HEK293 (cell line): Measurements from ENCODE around the gene OLIG2.

Experiments
- GLI4 ChIP-seq: fragments of 450-650 bp; formaldehyde crosslinking; IDR thresholded peaks from 2 replicates; pipeline ENCODE4 v1.5.1; 2016; ENCODE audit warnings: missing biosample characterization, missing genetic modification characterization
- GLIS2 ChIP-seq: fragments of 450-650 bp; formaldehyde crosslinking; IDR thresholded peaks from 2 replicates; pipeline ENCODE4 v1.5.1; 2016; ENCODE audit warnings: missing biosample characterization, missing genetic modification characterization
- HOXA7 ChIP-seq: sonication (generic); formaldehyde crosslinking; IDR thresholded peaks from 2 replicates; pipeline ENCODE4 v1.8.1; 2022; ENCODE audit warnings: missing genetic modification reagents, borderline replicate concordance
- KLF1 ChIP-seq: fragments of 450-650 bp; formaldehyde crosslinking; IDR thresholded peaks from 2 replicates; pipeline ENCODE4 v1.5.1; 2016; ENCODE audit warnings: missing biosample characterization, missing genetic modification characterization
- MYNN ChIP-seq: fragments of 450-650 bp; formaldehyde crosslinking; IDR thresholded peaks from 2 replicates; pipeline ENCODE4 v1.5.1; 2016; ENCODE audit warnings: missing biosample characterization, missing genetic modification characterization, borderline replicate concordance
- OSR2 ChIP-seq: fragments of 450-650 bp; formaldehyde crosslinking; IDR thresholded peaks from 2 replicates; pipeline ENCODE4 v1.5.1; 2016; ENCODE audit warnings: missing biosample characterization, missing genetic modification characterization
- SCRT2 ChIP-seq: fragments of 450-650 bp; formaldehyde crosslinking; IDR thresholded peaks from 2 replicates; pipeline ENCODE4 v1.5.1; 2016; ENCODE audit warnings: missing biosample characterization, missing genetic modification characterization
- SP7 ChIP-seq: fragments of 450-650 bp; formaldehyde crosslinking; IDR thresholded peaks from 2 replicates; pipeline ENCODE4 v1.5.1; 2016; ENCODE audit warnings: missing biosample characterization, missing genetic modification characterization
- ZBTB21 ChIP-seq: fragments of 450-650 bp; formaldehyde crosslinking; IDR thresholded peaks from 2 replicates; pipeline ENCODE4 v1.5.1; 2017; ENCODE audit warnings: missing biosample characterization, missing genetic modification characterization
- ZBTB8A ChIP-seq: fragments of 450-650 bp; formaldehyde crosslinking; IDR thresholded peaks from 2 replicates; pipeline ENCODE4 v1.5.1; 2016; ENCODE audit warnings: missing biosample characterization, missing genetic modification characterization
- ZEB2 ChIP-seq: fragments of 450-650 bp; formaldehyde crosslinking; IDR thresholded peaks from 2 replicates; pipeline ENCODE4 v1.5.1; 2016; ENCODE audit warnings: missing biosample characterization, missing genetic modification characterization
- ZFP69B ChIP-seq: fragments of 450-650 bp; formaldehyde crosslinking; IDR thresholded peaks from 2 replicates; pipeline ENCODE4 v1.5.1; 2016; ENCODE audit warnings: missing biosample characterization, missing genetic modification characterization
- ZNF121 ChIP-seq: fragments of 450-650 bp; formaldehyde crosslinking; IDR thresholded peaks from 2 replicates; pipeline ENCODE4 v1.5.1; 2016; ENCODE audit warnings: missing biosample characterization, missing genetic modification characterization
- ZNF169 ChIP-seq: fragments of 450-650 bp; formaldehyde crosslinking; IDR thresholded peaks from 2 replicates; pipeline ENCODE4 v1.5.1; 2016; ENCODE audit warnings: missing biosample characterization, missing genetic modification characterization
- ZNF175 ChIP-seq: fragments of 450-650 bp; formaldehyde crosslinking; IDR thresholded peaks from 2 replicates; pipeline ENCODE4 v1.5.1; 2016; ENCODE audit warnings: missing biosample characterization, missing genetic modification characterization
- ZNF23 ChIP-seq: fragments of 450-650 bp; formaldehyde crosslinking; IDR thresholded peaks from 2 replicates; pipeline ENCODE4 v1.5.1; 2016; ENCODE audit warnings: missing biosample characterization, missing genetic modification characterization, borderline replicate concordance
- ZNF248 ChIP-seq: fragments of 450-650 bp; formaldehyde crosslinking; IDR thresholded peaks from 2 replicates; pipeline ENCODE4 v1.5.1; 2017; ENCODE audit warnings: missing biosample characterization, missing genetic modification characterization
- ZNF311 ChIP-seq: fragments of 450-650 bp; formaldehyde crosslinking; IDR thresholded peaks from 2 replicates; pipeline ENCODE4 v1.5.1; 2017; ENCODE audit warnings: missing biosample characterization, missing genetic modification characterization, borderline replicate concordance
- ZNF394 ChIP-seq: fragments of 450-650 bp; formaldehyde crosslinking; IDR thresholded peaks from 2 replicates; pipeline ENCODE4 v1.5.1; 2016; ENCODE audit warnings: missing biosample characterization, missing genetic modification characterization, mild to moderate bottlenecking, moderate library complexity, borderline replicate concordance
- ZNF416 ChIP-seq: fragments of 450-650 bp; formaldehyde crosslinking; IDR thresholded peaks from 2 replicates; pipeline ENCODE4 v1.5.1; 2016; ENCODE audit warnings: missing biosample characterization, missing genetic modification characterization
- ZNF433 ChIP-seq: fragments of 450-650 bp; formaldehyde crosslinking; IDR thresholded peaks from 2 replicates; pipeline ENCODE4 v1.5.1; 2016; ENCODE audit warnings: missing biosample characterization, missing genetic modification characterization, low read depth
- ZNF560 ChIP-seq: fragments of 450-650 bp; formaldehyde crosslinking; IDR thresholded peaks from 2 replicates; pipeline ENCODE4 v1.5.1; 2017; ENCODE audit warnings: missing biosample characterization, missing genetic modification characterization, borderline replicate concordance
- ZNF596 ChIP-seq: fragments of 450-650 bp; IDR thresholded peaks from 2 replicates; pipeline ENCODE4 v1.5.0; 2018; ENCODE audit warnings: missing biosample characterization, mild to moderate bottlenecking, missing genetic modification characterization, moderate library complexity
- ZNF777 ChIP-seq: fragments of 450-650 bp; formaldehyde crosslinking; IDR thresholded peaks from 2 replicates; pipeline ENCODE4 v1.5.1; 2017; ENCODE audit warnings: missing biosample characterization, missing genetic modification characterization, borderline replicate concordance
- ZNF843 ChIP-seq: fragments of 450-650 bp; formaldehyde crosslinking; IDR thresholded peaks from 2 replicates; pipeline ENCODE4 v1.5.1; 2016; ENCODE audit warnings: missing biosample characterization, missing genetic modification characterization
- ZXDB ChIP-seq: fragments of 450-650 bp; formaldehyde crosslinking; IDR thresholded peaks from 2 replicates; pipeline ENCODE4 v1.5.1; 2016; ENCODE audit warnings: missing biosample characterization, missing genetic modification characterization
- TF ChIP-seq, protein P1 (sequence below): fragments of 450-650 bp; formaldehyde crosslinking; IDR thresholded peaks from 2 replicates; pipeline ENCODE4 v1.5.1; 2017; ENCODE audit warnings: missing biosample characterization, missing genetic modification characterization
- TF ChIP-seq, protein P2 (sequence below): fragments of 450-650 bp; formaldehyde crosslinking; IDR thresholded peaks from 2 replicates; pipeline ENCODE4 v1.5.1; 2017; ENCODE audit warnings: missing biosample characterization, missing genetic modification characterization
- TF ChIP-seq, protein P3 (sequence below): fragments of 450-650 bp; formaldehyde crosslinking; IDR thresholded peaks from 2 replicates; pipeline ENCODE4 v1.5.1; 2016; ENCODE audit warnings: missing biosample characterization, missing genetic modification characterization, low read depth
- TF ChIP-seq, protein P4 (sequence below): fragments of 450-650 bp; formaldehyde crosslinking; IDR thresholded peaks from 2 replicates; pipeline ENCODE4 v1.5.1; 2016; ENCODE audit warnings: missing biosample characterization, missing genetic modification characterization
- TF ChIP-seq, protein P5 (sequence below): fragments of 450-650 bp; formaldehyde crosslinking; optimal IDR thresholded peaks from 2 replicates; pipeline ENCODE3; 2016; ENCODE audit warnings: missing biosample characterization, mild to moderate bottlenecking, missing genetic modification characterization

OLIG2 gene

DNA sequence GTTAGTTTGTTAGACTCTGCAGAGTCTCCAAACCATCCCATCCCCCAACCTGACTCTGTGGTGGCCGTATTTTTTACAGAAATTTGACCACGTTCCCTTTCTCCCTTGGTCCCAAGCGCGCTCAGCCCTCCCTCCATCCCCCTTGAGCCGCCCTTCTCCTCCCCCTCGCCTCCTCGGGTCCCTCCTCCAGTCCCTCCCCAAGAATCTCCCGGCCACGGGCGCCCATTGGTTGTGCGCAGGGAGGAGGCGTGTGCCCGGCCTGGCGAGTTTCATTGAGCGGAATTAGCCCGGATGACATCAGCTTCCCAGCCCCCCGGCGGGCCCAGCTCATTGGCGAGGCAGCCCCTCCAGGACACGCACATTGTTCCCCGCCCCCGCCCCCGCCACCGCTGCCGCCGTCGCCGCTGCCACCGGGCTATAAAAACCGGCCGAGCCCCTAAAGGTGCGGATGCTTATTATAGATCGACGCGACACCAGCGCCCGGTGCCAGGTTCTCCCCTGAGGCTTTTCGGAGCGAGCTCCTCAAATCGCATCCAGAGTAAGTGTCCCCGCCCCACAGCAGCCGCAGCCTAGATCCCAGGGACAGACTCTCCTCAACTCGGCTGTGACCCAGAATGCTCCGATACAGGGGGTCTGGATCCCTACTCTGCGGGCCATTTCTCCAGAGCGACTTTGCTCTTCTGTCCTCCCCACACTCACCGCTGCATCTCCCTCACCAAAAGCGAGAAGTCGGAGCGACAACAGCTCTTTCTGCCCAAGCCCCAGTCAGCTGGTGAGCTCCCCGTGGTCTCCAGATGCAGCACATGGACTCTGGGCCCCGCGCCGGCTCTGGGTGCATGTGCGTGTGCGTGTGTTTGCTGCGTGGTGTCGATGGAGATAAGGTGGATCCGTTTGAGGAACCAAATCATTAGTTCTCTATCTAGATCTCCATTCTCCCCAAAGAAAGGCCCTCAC, at the start of gene OLIG2 (continued):
- TF ChIP-seq, protein P1, sequence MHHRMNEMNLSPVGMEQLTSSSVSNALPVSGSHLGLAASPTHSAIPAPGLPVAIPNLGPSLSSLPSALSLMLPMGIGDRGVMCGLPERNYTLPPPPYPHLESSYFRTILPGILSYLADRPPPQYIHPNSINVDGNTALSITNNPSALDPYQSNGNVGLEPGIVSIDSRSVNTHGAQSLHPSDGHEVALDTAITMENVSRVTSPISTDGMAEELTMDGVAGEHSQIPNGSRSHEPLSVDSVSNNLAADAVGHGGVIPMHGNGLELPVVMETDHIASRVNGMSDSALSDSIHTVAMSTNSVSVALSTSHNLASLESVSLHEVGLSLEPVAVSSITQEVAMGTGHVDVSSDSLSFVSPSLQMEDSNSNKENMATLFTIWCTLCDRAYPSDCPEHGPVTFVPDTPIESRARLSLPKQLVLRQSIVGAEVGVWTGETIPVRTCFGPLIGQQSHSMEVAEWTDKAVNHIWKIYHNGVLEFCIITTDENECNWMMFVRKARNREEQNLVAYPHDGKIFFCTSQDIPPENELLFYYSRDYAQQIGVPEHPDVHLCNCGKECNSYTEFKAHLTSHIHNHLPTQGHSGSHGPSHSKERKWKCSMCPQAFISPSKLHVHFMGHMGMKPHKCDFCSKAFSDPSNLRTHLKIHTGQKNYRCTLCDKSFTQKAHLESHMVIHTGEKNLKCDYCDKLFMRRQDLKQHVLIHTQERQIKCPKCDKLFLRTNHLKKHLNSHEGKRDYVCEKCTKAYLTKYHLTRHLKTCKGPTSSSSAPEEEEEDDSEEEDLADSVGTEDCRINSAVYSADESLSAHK: no peak
- no peak for TF ChIP-seq ZNF777 (tag by site-specific recombination)
- no peak for TF ChIP-seq HOXA7 (CRISPR knock-in tag)
- no peak for TF ChIP-seq ZNF169 (tag by site-specific recombination)
- no peak for TF ChIP-seq ZNF416 (tag by site-specific recombination)
- TF ChIP-seq ZBTB8A (tag by site-specific recombination): peak; percentile 94
- peak; percentile 71 for TF ChIP-seq SP7 (tag by site-specific recombination)
- TF ChIP-seq, protein P2, sequence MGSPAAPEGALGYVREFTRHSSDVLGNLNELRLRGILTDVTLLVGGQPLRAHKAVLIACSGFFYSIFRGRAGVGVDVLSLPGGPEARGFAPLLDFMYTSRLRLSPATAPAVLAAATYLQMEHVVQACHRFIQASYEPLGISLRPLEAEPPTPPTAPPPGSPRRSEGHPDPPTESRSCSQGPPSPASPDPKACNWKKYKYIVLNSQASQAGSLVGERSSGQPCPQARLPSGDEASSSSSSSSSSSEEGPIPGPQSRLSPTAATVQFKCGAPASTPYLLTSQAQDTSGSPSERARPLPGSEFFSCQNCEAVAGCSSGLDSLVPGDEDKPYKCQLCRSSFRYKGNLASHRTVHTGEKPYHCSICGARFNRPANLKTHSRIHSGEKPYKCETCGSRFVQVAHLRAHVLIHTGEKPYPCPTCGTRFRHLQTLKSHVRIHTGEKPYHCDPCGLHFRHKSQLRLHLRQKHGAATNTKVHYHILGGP (tag by site-specific recombination): no peak
- TF ChIP-seq ZNF596 (tag by site-specific recombination): 0 out of 2 replicates have a peak, but pooled peaks have one; percentile 46
- TF ChIP-seq, protein P3, sequence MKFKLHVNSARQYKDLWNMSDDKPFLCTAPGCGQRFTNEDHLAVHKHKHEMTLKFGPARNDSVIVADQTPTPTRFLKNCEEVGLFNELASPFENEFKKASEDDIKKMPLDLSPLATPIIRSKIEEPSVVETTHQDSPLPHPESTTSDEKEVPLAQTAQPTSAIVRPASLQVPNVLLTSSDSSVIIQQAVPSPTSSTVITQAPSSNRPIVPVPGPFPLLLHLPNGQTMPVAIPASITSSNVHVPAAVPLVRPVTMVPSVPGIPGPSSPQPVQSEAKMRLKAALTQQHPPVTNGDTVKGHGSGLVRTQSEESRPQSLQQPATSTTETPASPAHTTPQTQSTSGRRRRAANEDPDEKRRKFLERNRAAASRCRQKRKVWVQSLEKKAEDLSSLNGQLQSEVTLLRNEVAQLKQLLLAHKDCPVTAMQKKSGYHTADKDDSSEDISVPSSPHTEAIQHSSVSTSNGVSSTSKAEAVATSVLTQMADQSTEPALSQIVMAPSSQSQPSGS: peak; percentile 86
- TF ChIP-seq GLIS2 (tag by site-specific recombination): peak; percentile 86
- peak; percentile 79 for TF ChIP-seq OSR2 (tag by site-specific recombination)
- peak; percentile 54; the same call in 1 of the 2 replicates for TF ChIP-seq ZBTB21
- TF ChIP-seq ZNF248: no peak
- TF ChIP-seq GLI4 (tag by site-specific recombination): no peak
- no peak for TF ChIP-seq ZNF843 (tag by site-specific recombination)
- no peak for TF ChIP-seq ZNF23
- TF ChIP-seq, protein P4, sequence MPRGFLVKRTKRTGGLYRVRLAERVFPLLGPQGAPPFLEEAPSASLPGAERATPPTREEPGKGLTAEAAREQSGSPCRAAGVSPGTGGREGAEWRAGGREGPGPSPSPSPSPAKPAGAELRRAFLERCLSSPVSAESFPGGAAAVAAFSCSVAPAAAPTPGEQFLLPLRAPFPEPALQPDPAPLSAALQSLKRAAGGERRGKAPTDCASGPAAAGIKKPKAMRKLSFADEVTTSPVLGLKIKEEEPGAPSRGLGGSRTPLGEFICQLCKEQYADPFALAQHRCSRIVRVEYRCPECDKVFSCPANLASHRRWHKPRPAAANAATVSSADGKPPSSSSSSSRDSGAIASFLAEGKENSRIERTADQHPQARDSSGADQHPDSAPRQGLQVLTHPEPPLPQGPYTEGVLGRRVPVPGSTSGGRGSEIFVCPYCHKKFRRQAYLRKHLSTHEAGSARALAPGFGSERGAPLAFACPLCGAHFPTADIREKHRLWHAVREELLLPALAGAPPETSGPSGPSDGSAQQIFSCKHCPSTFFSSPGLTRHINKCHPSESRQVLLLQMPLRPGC (tag by site-specific recombination): 0 out of 2 replicates have a peak, but pooled peaks have one; percentile 14
- peak; percentile 44; the same call in 1 of the 2 replicates for TF ChIP-seq ZNF394 (tag by site-specific recombination)
- peak; percentile 70; the same call in 1 of the 2 replicates for TF ChIP-seq ZFP69B (tag by site-specific recombination)
- TF ChIP-seq ZNF121 (tag by site-specific recombination): no peak
- TF ChIP-seq SCRT2 (tag by site-specific recombination): no peak; the same call in 1 of the 2 replicates
- peak; percentile 42; the same call in 1 of the 2 replicates for TF ChIP-seq ZXDB (tag by site-specific recombination)
- TF ChIP-seq KLF1 (tag by site-specific recombination): peak; percentile 43
- no peak for TF ChIP-seq ZNF560 (tag by site-specific recombination)
- TF ChIP-seq ZEB2 (tag by site-specific recombination): peak; percentile 82; the same call in 1 of the 2 replicates
- TF ChIP-seq, protein P5, sequence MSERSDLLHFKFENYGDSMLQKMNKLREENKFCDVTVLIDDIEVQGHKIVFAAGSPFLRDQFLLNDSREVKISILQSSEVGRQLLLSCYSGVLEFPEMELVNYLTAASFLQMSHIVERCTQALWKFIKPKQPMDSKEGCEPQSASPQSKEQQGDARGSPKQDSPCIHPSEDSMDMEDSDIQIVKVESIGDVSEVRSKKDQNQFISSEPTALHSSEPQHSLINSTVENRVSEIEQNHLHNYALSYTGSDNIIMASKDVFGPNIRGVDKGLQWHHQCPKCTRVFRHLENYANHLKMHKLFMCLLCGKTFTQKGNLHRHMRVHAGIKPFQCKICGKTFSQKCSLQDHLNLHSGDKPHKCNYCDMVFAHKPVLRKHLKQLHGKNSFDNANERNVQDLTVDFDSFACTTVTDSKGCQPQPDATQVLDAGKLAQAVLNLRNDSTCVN (tag by site-specific recombination): peak; percentile 86
- no peak for TF ChIP-seq ZNF433 (tag by site-specific recombination)
- no peak for TF ChIP-seq ZNF311
- no peak for TF ChIP-seq ZNF175 (tag by site-specific recombination)
- no peak for TF ChIP-seq MYNN (tag by site-specific recombination)
